ENCODE results near the gene PHEX.
A peak's percentile ranks its signal among the peaks of the same experiment; 100 is the strongest.
"Not testable (repeated sequence)": the region's sequence is repeated elsewhere in the genome, so short reads cannot be mapped to it uniquely, and the experiment has no call there.

The PHEX gene

GRCh38 chrX:22248401-22248800 lies 216.3 kb downstream of the PHEX start:
- H3K4me3 ChIP-seq (ENCODE audit: low read length) = no peak overlapping the region
- H3K36me3 ChIP-seq (ENCODE audit: control insufficient read depth, insufficient read depth, low read length, severe bottlenecking) = no peaks in the 10 kb centered on the region
- no peaks in the 10 kb centered on the region for H3K27me3 ChIP-seq (replicated peaks; ENCODE audit: control insufficient read depth, insufficient read depth, low read length)
- no peak for DNase-seq (ENCODE audit: low read depth)
- no peaks in the 10 kb centered on the region for H3K4me1 ChIP-seq (ENCODE audit: control insufficient read depth, insufficient read depth, low read length)
- no peaks in the 10 kb centered on the region for H3K9me3 ChIP-seq (ENCODE audit: control insufficient read depth, low read length)
- H3K9ac ChIP-seq (ENCODE audit: low read length) = no peak overlapping the region

GRCh38 chrX:22249371-22249770 lies 217.2 kb downstream of the PHEX start:
- no peak for DNase-seq (ENCODE audit: low read depth)
- Histone ChIP-seq H3K9ac (ENCODE audit: low read length) (no peak overlapping the region), H3K36me3 (ENCODE audit: control insufficient read depth, insufficient read depth, low read length, severe bottlenecking) (no peaks in the 10 kb centered on the region), H3K4me1 (ENCODE audit: control insufficient read depth, insufficient read depth, low read length) (no peaks in the 10 kb centered on the region), H3K4me3 (ENCODE audit: low read length) (no peak overlapping the region), H3K27me3 (replicated peaks; ENCODE audit: control insufficient read depth, insufficient read depth, low read length) (no peaks in the 10 kb centered on the region), H3K9me3 (ENCODE audit: control insufficient read depth, low read length) (no peaks in the 10 kb centered on the region)

- H3K9ac ChIP-seq (ENCODE audit: low read length) = no peak overlapping the region
- no peaks in the 10 kb centered on the region for H3K27me3 ChIP-seq (replicated peaks; ENCODE audit: control insufficient read depth, insufficient read depth, low read length)
- H3K9me3 ChIP-seq (ENCODE audit: control insufficient read depth, low read length) = peaks cover 3% of the 10 kb centered on the region
- H3K4me3 ChIP-seq (ENCODE audit: low read length) = no peak overlapping the region
- H3K4me1 ChIP-seq (ENCODE audit: control insufficient read depth, insufficient read depth, low read length) = no peaks in the 10 kb centered on the region
- H3K36me3 ChIP-seq (ENCODE audit: control insufficient read depth, insufficient read depth, low read length, severe bottlenecking) = no peaks in the 10 kb centered on the region
- DNase-seq (ENCODE audit: low read depth) = no peak
Observed at GRCh38 chrX:22268706-22269105, 236.6 kb downstream of the PHEX start.

GRCh38 chrX:22272613-22273012 lies 240.5 kb downstream of the PHEX start, which contains the start of gene CBLL2:
CBLL2 (plus strand) TSS chrX:22272913; CDS start chrX:22272992, 79 bp downstream.
- DNase-seq (ENCODE audit: low read depth) = no peak
- H3K9ac ChIP-seq (ENCODE audit: low read length) = no peak within 1 kb of the TSS
- H3K27me3 ChIP-seq (replicated peaks; ENCODE audit: control insufficient read depth, insufficient read depth, low read length) = no peaks in the 10 kb centered on the region
- no peaks in the 10 kb centered on the region for H3K36me3 ChIP-seq (ENCODE audit: control insufficient read depth, insufficient read depth, low read length, severe bottlenecking)
- H3K4me1 ChIP-seq (ENCODE audit: control insufficient read depth, insufficient read depth, low read length) = no peaks in the 10 kb centered on the region
- H3K4me3 ChIP-seq (ENCODE audit: low read length) = no peak within 1 kb of the TSS
- peaks cover 3% of the 10 kb centered on the region for H3K9me3 ChIP-seq (ENCODE audit: control insufficient read depth, low read length)

- no peaks in the 10 kb centered on the region for H3K36me3 ChIP-seq (ENCODE audit: control insufficient read depth, insufficient read depth, low read length, severe bottlenecking)
- peaks cover 3% of the 10 kb centered on the region for H3K9me3 ChIP-seq (ENCODE audit: control insufficient read depth, low read length)
- no peak overlapping the region for H3K9ac ChIP-seq (ENCODE audit: low read length)
- H3K4me1 ChIP-seq (ENCODE audit: control insufficient read depth, insufficient read depth, low read length) = no peaks in the 10 kb centered on the region
- no peak for DNase-seq (ENCODE audit: low read depth)
- H3K4me3 ChIP-seq (ENCODE audit: low read length) = no peak overlapping the region
- H3K27me3 ChIP-seq (replicated peaks; ENCODE audit: control insufficient read depth, insufficient read depth, low read length) = no peaks in the 10 kb centered on the region
Observed at GRCh38 chrX:22273714-22274317, 241.7 kb downstream of the PHEX start.

GRCh38 chrX:22276781-22277180 lies 244.7 kb downstream of the PHEX start:
- H3K36me3 ChIP-seq (ENCODE audit: control insufficient read depth, insufficient read depth, low read length, severe bottlenecking) = no peaks in the 10 kb centered on the region
- H3K27me3 ChIP-seq (replicated peaks; ENCODE audit: control insufficient read depth, insufficient read depth, low read length) = no peaks in the 10 kb centered on the region
- H3K9ac ChIP-seq (ENCODE audit: low read length) = no peak overlapping the region
- peaks cover 13% of the 10 kb centered on the region for H3K9me3 ChIP-seq (ENCODE audit: control insufficient read depth, low read length)
- H3K4me3 ChIP-seq (ENCODE audit: low read length) = no peak overlapping the region
- H3K4me1 ChIP-seq (ENCODE audit: control insufficient read depth, insufficient read depth, low read length) = no peaks in the 10 kb centered on the region
- DNase-seq (ENCODE audit: low read depth) = no peak

- no peaks in the 10 kb centered on the region for H3K4me1 ChIP-seq (ENCODE audit: control insufficient read depth, insufficient read depth, low read length)
- H3K4me3 ChIP-seq (ENCODE audit: low read length) = no peak overlapping the region
- DNase-seq (ENCODE audit: low read depth) = no peak
- no peak overlapping the region for H3K9ac ChIP-seq (ENCODE audit: low read length)
- peaks cover 14% of the 10 kb centered on the region for H3K9me3 ChIP-seq (ENCODE audit: control insufficient read depth, low read length)
- H3K36me3 ChIP-seq (ENCODE audit: control insufficient read depth, insufficient read depth, low read length, severe bottlenecking) = no peaks in the 10 kb centered on the region
- H3K27me3 ChIP-seq (replicated peaks; ENCODE audit: control insufficient read depth, insufficient read depth, low read length) = no peaks in the 10 kb centered on the region
Observed at GRCh38 chrX:22278375-22278774, 246.2 kb downstream of the PHEX start.

- H3K4me3 ChIP-seq (ENCODE audit: low read length); DNase-seq (ENCODE audit: low read depth); H3K36me3 ChIP-seq (ENCODE audit: control insufficient read depth, insufficient read depth, low read length, severe bottlenecking); H3K4me1 ChIP-seq (ENCODE audit: control insufficient read depth, insufficient read depth, low read length); H3K9me3 ChIP-seq (ENCODE audit: control insufficient read depth, low read length); H3K9ac ChIP-seq (ENCODE audit: low read length): not testable (repeated sequence)
- H3K27me3 ChIP-seq (replicated peaks; ENCODE audit: control insufficient read depth, insufficient read depth, low read length) = peaks cover 17% of the 10 kb centered on the region
Observed at GRCh38 chrX:22289209-22289608, 257.1 kb downstream of the PHEX start.

GRCh38 chrX:22296871-22297270 lies 264.7 kb downstream of the PHEX start:
- Histone ChIP-seq H3K9me3 (ENCODE audit: control insufficient read depth, low read length) (no peaks in the 10 kb centered on the region), H3K36me3 (ENCODE audit: control insufficient read depth, insufficient read depth, low read length, severe bottlenecking) (no peaks in the 10 kb centered on the region), H3K9ac (ENCODE audit: low read length) (no peak overlapping the region), H3K27me3 (replicated peaks; ENCODE audit: control insufficient read depth, insufficient read depth, low read length) (peaks cover 16% of the 10 kb centered on the region), H3K4me1 (ENCODE audit: control insufficient read depth, insufficient read depth, low read length) (peaks cover 17% of the 10 kb centered on the region), H3K4me3 (ENCODE audit: low read length) (no peak overlapping the region)
- DNase-seq (ENCODE audit: low read depth) = peak; percentile 54

GRCh38 chrX:22300130-22300529 lies 268.0 kb downstream of the PHEX start:
- Histone ChIP-seq H3K36me3 (ENCODE audit: control insufficient read depth, insufficient read depth, low read length, severe bottlenecking) (no peaks in the 10 kb centered on the region), H3K4me3 (ENCODE audit: low read length) (peak overlapping the region; percentile 32), H3K9ac (ENCODE audit: low read length) (no peak overlapping the region), H3K27me3 (replicated peaks; ENCODE audit: control insufficient read depth, insufficient read depth, low read length) (peaks cover 6% of the 10 kb centered on the region), H3K9me3 (ENCODE audit: control insufficient read depth, low read length) (no peaks in the 10 kb centered on the region), H3K4me1 (ENCODE audit: control insufficient read depth, insufficient read depth, low read length) (peaks cover 17% of the 10 kb centered on the region)
- peak; percentile 71 for DNase-seq (ENCODE audit: low read depth)

Data from adipocyte (in vitro differentiated cells).